ENCODE data around the gene POLD4.

The POLD4 gene

GRCh38 chr11:67371189-67371910, 18.0 kb upstream of the POLD4 start:
- no peak for DNase-seq (ENCODE audit: low read depth in 4 of 4, low spot score in 1 of 4)

- no peak for DNase-seq (ENCODE audit: low read depth in 4 of 4, low spot score in 1 of 4)
Measured at GRCh38 chr11:67370351-67371076, 17.2 kb upstream of the POLD4 start.

- no peak for DNase-seq (ENCODE audit: low read depth in 4 of 4, low spot score in 1 of 4)
Measured at GRCh38 chr11:67369801-67370284, 16.5 kb upstream of the POLD4 start.

GRCh38 chr11:67369275-67369674, 15.9 kb upstream of the POLD4 start:
- DNase-seq (ENCODE audit: low read depth in 4 of 4, low spot score in 1 of 4), result no peak

GRCh38 chr11:67368621-67369020, 15.3 kb upstream of the POLD4 start:
- no peak for DNase-seq (ENCODE audit: low read depth in 4 of 4, low spot score in 1 of 4)

- DNase-seq (ENCODE audit: low read depth in 4 of 4, low spot score in 1 of 4), result no peak
Measured at GRCh38 chr11:67367761-67368227, 14.4 kb upstream of the POLD4 start.

GRCh38 chr11:67366961-67367760, 13.8 kb upstream of the POLD4 start:
- no peak for DNase-seq (ENCODE audit: low read depth in 4 of 4, low spot score in 1 of 4)

GRCh38 chr11:67366546-67366945, 13.2 kb upstream of the POLD4 start:
- DNase-seq (ENCODE audit: low read depth in 4 of 4, low spot score in 1 of 4), result no peak

- DNase-seq (ENCODE audit: low read depth in 4 of 4, low spot score in 1 of 4), result no peak
Measured at GRCh38 chr11:67365736-67366444, 12.5 kb upstream of the POLD4 start.

GRCh38 chr11:67364783-67365722, 11.7 kb upstream of the POLD4 start:
- no peak for DNase-seq (ENCODE audit: low read depth in 4 of 4, low spot score in 1 of 4)

- DNase-seq (ENCODE audit: low read depth in 4 of 4, low spot score in 1 of 4), result no peak
Measured at GRCh38 chr11:67364169-67364568, 10.8 kb upstream of the POLD4 start.

GRCh38 chr11:67357831-67358670, 4.7 kb upstream of the POLD4 start:
- no peak for DNase-seq (ENCODE audit: low read depth in 4 of 4, low spot score in 1 of 4)

- DNase-seq (ENCODE audit: low read depth in 4 of 4, low spot score in 1 of 4), result peak in 2 of 4 experiments; percentile 39 to 51
Measured at GRCh38 chr11:67356864-67357561, 3.7 kb upstream of the POLD4 start.

GRCh38 chr11:67356387-67356863, 3.1 kb upstream of the POLD4 start:
- no peak for DNase-seq (ENCODE audit: low read depth in 4 of 4, low spot score in 1 of 4)

- no peak for DNase-seq (ENCODE audit: low read depth in 4 of 4, low spot score in 1 of 4)
Measured at GRCh38 chr11:67355794-67356386, 2.5 kb upstream of the POLD4 start.

GRCh38 chr11:67355023-67355793, 1.9 kb upstream of the POLD4 start:
- DNase-seq (ENCODE audit: low read depth in 4 of 4, low spot score in 1 of 4), result no peak
